WTC11 (cell line): ENCODE data around the gene HSPA4. TPM values are rescaled to one million over a fixed set of nuclear protein-coding genes. Genes with fewer than 3 reads are reported as not detected.
A peak's percentile ranks its signal among the peaks of the same experiment; 100 is the strongest.
"Not testable (repeated sequence)": the region's sequence is repeated elsewhere in the genome, so short reads cannot be mapped to it uniquely, and the experiment has no call there.

Source experiments
- ATAC-seq: fragments of 200-7000 bp; cut with Tn5 transposase; 2 replicates; pipeline ENCODE4 v1.10.0; 2021; ENCODE audit warnings: mild to moderate bottlenecking, moderate library complexity
- CTCF ChIA-PET: fragments of 300-600 bp; sonication (Branson Sonifier 250); formaldehyde crosslinking; loops from one replicate; lab custom pipeline; 2021; ENCODE audit warnings: antibody characterized with exemption; lab: Charles Lee
- POLR2A ChIA-PET: fragments of 350-600 bp; sonication (Branson Sonifier 250); formaldehyde crosslinking; loops from one replicate; lab custom pipeline; 2021; ENCODE audit warnings: antibody characterized with exemption; lab: Charles Lee
- DNase-seq: peaks from one replicate; pipeline ENCODE4 v3.0.0; 2021; ENCODE audit warnings: low spot score
- H3K27ac Mint-ChIP-seq: 2 replicates; pipeline ENCODE4 v1.8.0; 2021; ENCODE audit warnings: mixed read lengths
- H3K27me3 Mint-ChIP-seq: 2 replicates; pipeline ENCODE4 v1.8.0; 2021; ENCODE audit warnings: low read depth, mild to moderate bottlenecking, moderate library complexity, mixed read lengths
- H3K36me3 Mint-ChIP-seq: 2 replicates; pipeline ENCODE4 v1.8.0; 2021; ENCODE audit warnings: mixed read lengths
- H3K4me1 Mint-ChIP-seq: 2 replicates; pipeline ENCODE4 v1.8.0; 2022; ENCODE audit warnings: mixed read lengths
- H3K4me3 Mint-ChIP-seq: 2 replicates; pipeline ENCODE4 v1.8.0; 2021; ENCODE audit warnings: mild to moderate bottlenecking, moderate library complexity, mixed read lengths
- H3K9me3 Mint-ChIP-seq: 2 replicates; pipeline ENCODE4 v1.8.0; 2021; ENCODE audit warnings: mixed read lengths
- AR ChIP-seq: fragments of 250-450 bp; sonication (Bioruptor Pico); IDR thresholded peaks from 2 replicates; pipeline ENCODE4 v1.9.0; 2021; ENCODE audit warnings: mild to moderate bottlenecking
- ATF3 ChIP-seq: sonication (generic); formaldehyde crosslinking; conservative IDR thresholded peaks from 2 replicates; pipeline ENCODE4 v1.8.1; 2022; ENCODE audit warnings: mild to moderate bottlenecking, missing genetic modification reagents
- ATF6 ChIP-seq: sonication (generic); formaldehyde crosslinking; IDR thresholded peaks from 2 replicates; pipeline ENCODE4 v1.8.1; 2023; ENCODE audit warnings: mild to moderate bottlenecking, missing genetic modification reagents
- CREM ChIP-seq: sonication (generic); formaldehyde crosslinking; IDR thresholded peaks from 2 replicates; pipeline ENCODE4 v1.8.1; 2022; ENCODE audit warnings: mild to moderate bottlenecking, missing genetic modification reagents, moderate library complexity
- E2F4 ChIP-seq: sonication (generic); formaldehyde crosslinking; IDR thresholded peaks from 2 replicates; pipeline ENCODE4 v1.8.1; 2022; ENCODE audit warnings: low read depth, mild to moderate bottlenecking, moderate library complexity, missing genetic modification reagents, borderline replicate concordance
- FOXP1 ChIP-seq: sonication (generic); formaldehyde crosslinking; IDR thresholded peaks from 2 replicates; pipeline ENCODE4 v1.8.0; 2022; ENCODE audit warnings: missing genetic modification reagents, mild to moderate bottlenecking, moderate library complexity, borderline replicate concordance
- IRF2 ChIP-seq: sonication (generic); formaldehyde crosslinking; IDR thresholded peaks from 2 replicates; pipeline ENCODE4 v1.8.0; 2022; ENCODE audit warnings: low read depth, missing genetic modification reagents, borderline replicate concordance
- MXD4 ChIP-seq: fragments of 250-450 bp; sonication (Bioruptor Pico); IDR thresholded peaks from 2 replicates; pipeline ENCODE4 v1.8.0; 2021; ENCODE audit warnings: mild to moderate bottlenecking, moderate library complexity, borderline replicate concordance
- NFATC4 ChIP-seq: fragments of 250-450 bp; sonication (Bioruptor Pico); IDR thresholded peaks from 2 replicates; pipeline ENCODE4 v1.9.0; 2021; ENCODE audit warnings: mild to moderate bottlenecking
- NFYB ChIP-seq: sonication (generic); formaldehyde crosslinking; conservative IDR thresholded peaks from 2 replicates; pipeline ENCODE4 v1.8.0; 2022; ENCODE audit warnings: low read depth, missing genetic modification reagents
- RELA ChIP-seq: sonication (generic); formaldehyde crosslinking; IDR thresholded peaks from 2 replicates; pipeline ENCODE4 v1.8.1; 2022; ENCODE audit warnings: missing genetic modification reagents, mild to moderate bottlenecking, borderline replicate concordance
- total RNA-seq: library from RNA; stranded (reverse); gene quantifications from 3 replicates; pipeline ENCODE4 v1.2.3, GENCODE V29; 2021
- TF ChIP-seq, protein P1 (sequence below): sonication (generic); formaldehyde crosslinking; IDR thresholded peaks from 2 replicates; pipeline ENCODE4 v1.8.0; 2022; ENCODE audit warnings: mild to moderate bottlenecking, missing genetic modification reagents

HSPA4 gene
- total RNA-seq, 1 experiment from 2014 or later, result 363 TPM

- CTCF ChIA-PET, result no interaction called here
- POLR2A ChIA-PET, result no interaction called here
These were observed 32.1 kb downstream of the HSPA4 start for GRCh38 chr5:133083901-133084300.

DNA sequence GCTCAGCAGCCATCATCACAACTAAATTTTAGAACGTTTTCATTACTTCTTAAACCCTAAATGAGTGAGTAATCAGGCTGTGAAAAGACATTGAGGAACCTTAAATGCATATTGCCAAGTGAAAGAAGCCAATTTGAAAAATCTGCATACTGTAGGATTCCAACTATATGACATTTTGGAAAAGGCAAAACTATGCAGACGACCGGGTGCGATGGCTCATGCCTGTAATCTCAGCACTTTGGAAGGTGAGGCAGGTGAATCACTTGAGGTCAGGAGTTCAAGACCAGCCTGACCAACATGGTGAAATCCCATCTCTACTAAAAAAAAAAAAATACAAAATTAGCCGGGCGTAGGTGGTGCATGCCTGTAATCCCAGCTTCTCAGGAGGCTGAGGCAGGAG, 33.4 kb downstream of the HSPA4 start:
- peaks cover 74% of the 10 kb centered on the region for H3K36me3 Mint-ChIP-seq
- H3K4me3 Mint-ChIP-seq, H3K27ac Mint-ChIP-seq, POLR2A ChIA-PET, H3K4me1 Mint-ChIP-seq, DNase-seq, H3K27me3 Mint-ChIP-seq, ATAC-seq, CTCF ChIA-PET, H3K9me3 Mint-ChIP-seq: not testable (repeated sequence)

More at GRCh38 chr5:133083901-133084300, 32.1 kb downstream of the HSPA4 start:
- H3K4me3 Mint-ChIP-seq, result no peak overlapping the region
- H3K4me1 Mint-ChIP-seq, result peaks cover 7% of the 10 kb centered on the region; the same call in 1 of the 2 replicates
- H3K36me3 Mint-ChIP-seq, result peaks cover 68% of the 10 kb centered on the region
- no peak for ATAC-seq
- TF ChIP-seq RELA (CRISPR knock-in tag) (no peak), NFATC4 (no peak), IRF2 (CRISPR knock-in tag) (no peak)
- TF ChIP-seq, protein P1, sequence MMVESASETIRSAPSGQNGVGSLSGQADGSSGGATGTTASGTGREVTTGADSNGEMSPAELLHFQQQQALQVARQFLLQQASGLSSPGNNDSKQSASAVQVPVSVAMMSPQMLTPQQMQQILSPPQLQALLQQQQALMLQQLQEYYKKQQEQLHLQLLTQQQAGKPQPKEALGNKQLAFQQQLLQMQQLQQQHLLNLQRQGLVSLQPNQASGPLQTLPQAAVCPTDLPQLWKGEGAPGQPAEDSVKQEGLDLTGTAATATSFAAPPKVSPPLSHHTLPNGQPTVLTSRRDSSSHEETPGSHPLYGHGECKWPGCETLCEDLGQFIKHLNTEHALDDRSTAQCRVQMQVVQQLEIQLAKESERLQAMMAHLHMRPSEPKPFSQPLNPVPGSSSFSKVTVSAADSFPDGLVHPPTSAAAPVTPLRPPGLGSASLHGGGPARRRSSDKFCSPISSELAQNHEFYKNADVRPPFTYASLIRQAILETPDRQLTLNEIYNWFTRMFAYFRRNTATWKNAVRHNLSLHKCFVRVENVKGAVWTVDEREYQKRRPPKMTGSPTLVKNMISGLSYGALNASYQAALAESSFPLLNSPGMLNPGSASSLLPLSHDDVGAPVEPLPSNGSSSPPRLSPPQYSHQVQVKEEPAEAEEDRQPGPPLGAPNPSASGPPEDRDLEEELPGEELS (CRISPR knock-in tag), result no peak
- no peak for DNase-seq
- no peaks in the 10 kb centered on the region for H3K27me3 Mint-ChIP-seq
- H3K27ac Mint-ChIP-seq, result no peak overlapping the region
- H3K9me3 Mint-ChIP-seq, result no peaks in the 10 kb centered on the region

DNA sequence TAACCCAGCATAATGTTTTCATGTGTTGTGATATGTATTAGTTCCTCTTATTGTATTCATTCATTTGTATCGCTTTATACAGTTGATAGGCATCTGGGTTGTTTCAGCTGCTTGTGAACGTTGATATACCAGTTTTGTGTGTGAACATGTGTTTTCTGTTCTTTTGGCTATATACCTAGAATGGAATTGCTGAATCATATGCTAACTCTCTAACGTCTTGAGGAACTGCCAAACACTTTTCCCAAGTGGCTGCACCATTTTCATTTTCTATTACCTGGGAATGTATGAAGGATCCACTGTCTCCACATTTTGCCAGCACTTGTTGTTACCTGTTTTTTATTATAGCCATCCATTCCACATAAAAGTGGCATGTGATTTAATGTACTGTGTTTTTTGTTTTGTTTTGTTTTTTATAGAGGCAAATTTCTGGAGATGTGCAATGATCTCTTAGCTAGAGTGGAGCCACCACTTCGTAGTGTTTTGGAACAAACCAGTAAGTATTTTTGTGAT, 34.6 kb downstream of the HSPA4 start:
- TF ChIP-seq NFYB (CRISPR knock-in tag), result no peak
- no peak for TF ChIP-seq CREM
- TF ChIP-seq FOXP1, result no peak
- no peak for TF ChIP-seq ATF6 (CRISPR knock-in tag)

GRCh38 chr5:133088064-133088463, 36.3 kb downstream of the HSPA4 start:
- ChIA-PET CTCF (no interaction called here), POLR2A (no interaction called here)
- H3K4me1 Mint-ChIP-seq, result no peaks in the 10 kb centered on the region
- no peaks in the 10 kb centered on the region for H3K27me3 Mint-ChIP-seq
- ATAC-seq, result no peak
- peaks cover 83% of the 10 kb centered on the region for H3K36me3 Mint-ChIP-seq
- no peaks in the 10 kb centered on the region for H3K9me3 Mint-ChIP-seq
- peak overlapping the region; percentile 12; the same call in 1 of the 2 replicates for H3K27ac Mint-ChIP-seq
- H3K4me3 Mint-ChIP-seq, result no peak overlapping the region
- no peak for DNase-seq
- TF ChIP-seq, protein P1 (CRISPR knock-in tag), result no peak
- TF ChIP-seq ATF3 (no peak), AR (CRISPR knock-in tag) (no peak), E2F4 (no peak), MXD4 (CRISPR knock-in tag) (no peak), CREM (no peak)

More for the DNA sequence above, 34.6 kb downstream of the HSPA4 start:
- Mint-ChIP-seq H3K9me3 (no peaks in the 10 kb centered on the region), H3K27ac (no peak overlapping the region; the same call in 1 of the 2 replicates), H3K4me3 (no peak overlapping the region), H3K4me1 (no peaks in the 10 kb centered on the region), H3K36me3 (peaks cover 77% of the 10 kb centered on the region), H3K27me3 (no peaks in the 10 kb centered on the region)
- ATAC-seq (no peak), DNase-seq (no peak)
- CTCF ChIA-PET, result no interaction called here
- POLR2A ChIA-PET, result no interaction called here
